ENCODE data around the gene PRKG1. TPM values are rescaled to one million over a fixed set of nuclear protein-coding genes. Genes with fewer than 3 reads are reported as not detected.

The PRKG1 gene
- total and polyA plus RNA-seq, 2 of the 8 experiments (the other 6 are each of a cell fraction or from before 2014, with no cell fraction given), result 4.2 to 15.2 TPM

DNA sequence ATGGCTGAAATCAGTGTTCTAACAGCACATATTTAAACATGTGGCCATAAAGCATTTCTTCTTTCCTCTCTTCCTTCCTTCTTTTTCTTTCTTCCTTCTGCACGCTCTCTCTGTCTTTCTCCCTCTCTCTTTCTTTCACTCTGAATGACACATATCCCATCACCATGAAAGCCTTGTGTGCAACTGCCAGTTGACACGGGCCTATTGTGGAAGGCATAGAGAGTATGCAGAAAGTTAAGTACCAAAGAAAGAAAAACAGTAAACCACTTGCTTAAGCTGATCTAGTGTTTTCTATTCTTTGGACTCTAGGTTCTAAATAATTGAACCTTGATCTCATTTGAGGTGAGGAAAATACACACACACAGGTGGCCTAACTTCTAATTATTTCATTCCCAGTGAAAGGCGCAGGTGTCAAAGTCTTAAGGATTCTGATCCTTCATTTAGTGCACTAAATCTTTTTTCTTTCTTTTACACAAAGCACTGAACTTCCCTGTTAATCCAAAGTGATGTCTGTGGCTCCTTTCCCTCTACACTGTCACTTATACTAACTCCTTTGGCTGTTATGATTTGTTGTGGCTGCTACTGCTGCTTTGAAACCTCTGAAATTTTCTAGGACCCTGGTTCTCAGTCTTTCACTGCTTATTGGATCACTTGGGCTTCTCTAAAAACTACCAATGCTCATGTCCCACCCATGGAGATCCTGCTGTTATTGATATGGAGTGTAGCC is 1257.5 kb downstream of the PRKG1 start:
- Histone ChIP-seq H4K20me1 (replicated peaks in 1 of 2; ENCODE audit: control insufficient read depth in 1 of 2, insufficient read depth in 2 of 2, low read length in 2 of 2) (no peaks in the 10 kb centered on the region), H2BK120ac (replicated peaks; ENCODE audit: low read depth, low read length) (no peak overlapping the region), H3K27me3 (replicated peaks in 1 of 4; ENCODE audit: control insufficient read depth in 3 of 4, extremely low read depth in 1 of 4, insufficient read depth in 3 of 4, low read length in 3 of 4) (no peaks in the 10 kb centered on the region), H3K23me2 (ENCODE audit: low read depth, low read length) (no peaks in the 10 kb centered on the region), H2AFZ (ENCODE audit: low read length) (no peak overlapping the region), H2BK20ac (ENCODE audit: low read length) (no peak overlapping the region), H4K5ac (ENCODE audit: insufficient read length, low read depth, low read length) (no peak overlapping the region), H2AK5ac (ENCODE audit: low read depth, low read length) (no peak overlapping the region), H3K4me1 (replicated peaks in 1 of 4; ENCODE audit: control insufficient read depth in 3 of 4, insufficient read depth in 4 of 4, low read length in 3 of 4) (no peaks in the 10 kb centered on the region), H3K18ac (ENCODE audit: extremely low read depth, low read length) (no peak overlapping the region), H3K9ac (replicated peaks in 1 of 4; ENCODE audit: extremely low read depth in 1 of 4, low read depth in 3 of 4, low read length in 3 of 4) (no peak overlapping the region), H3K23ac (ENCODE audit: insufficient read length) (no peak overlapping the region), H4K8ac (ENCODE audit: extremely low read depth, insufficient read depth, low read length) (no peak overlapping the region), H3K4me2 (ENCODE audit: insufficient read depth in 1 of 2, low read depth in 2 of 2, low read length in 2 of 2) (no peak overlapping the region), H2BK5ac (ENCODE audit: low read depth, low read length) (no peak overlapping the region), H3K14ac (ENCODE audit: insufficient read length) (no peak overlapping the region), H4K91ac (replicated peaks; ENCODE audit: insufficient read length, low read length) (no peak overlapping the region), H3K79me2 (ENCODE audit: control insufficient read depth in 1 of 2, insufficient read depth in 2 of 2, low read length in 2 of 2) (no peaks in the 10 kb centered on the region), H2BK15ac (ENCODE audit: low read length) (no peak overlapping the region), H3K79me1 (ENCODE audit: low read depth, low read length) (no peaks in the 10 kb centered on the region), H3K56ac (replicated peaks; ENCODE audit: insufficient read length, low read depth, low read length) (no peak overlapping the region), H2BK12ac (ENCODE audit: low read depth, low read length) (no peak overlapping the region), H3K4ac (replicated peaks; ENCODE audit: insufficient read length, low read depth, low read length) (no peak overlapping the region), H3K27ac (ENCODE audit: low read depth, low read length) (no peak overlapping the region), H3K36me3 (ENCODE audit: control insufficient read depth in 2 of 4, insufficient read depth in 4 of 4, low read length in 3 of 4) (no peaks in the 10 kb centered on the region), H3K4me3 (ENCODE audit: extremely low read depth in 1 of 4, insufficient read depth in 2 of 4, low read depth in 3 of 4, low read length in 4 of 4) (no peak overlapping the region), H3K9me3 (ENCODE audit: insufficient read depth in 2 of 2, low read depth in 1 of 2, low read length in 1 of 2) (no peaks in the 10 kb centered on the region)
- ChIA-PET POLR2A (ENCODE audit: partially characterized antibody) (no interaction called here), CTCF (ENCODE audit: partially characterized antibody) (interaction anchor here (1.6 kb wide), 1 partner anchor 156 kb away, joined by 6 read pairs; no protein-coding TSS in a partner anchor)
- FAIRE-seq, result no peak
- 83% methylated on average over 3 of the region's 3 CpGs; no CpG with 5 or more reads in 1 of the 2 experiments for WGBS, 2 experiments (ENCODE audit: extremely low coverage in 1 of 2, insufficient coverage in 1 of 2, insufficient read length in 1 of 2, insufficient replicate concordance in 2 of 2, low coverage in 1 of 2, low lambda C conversion rate in 2 of 2, missing lambda C conversion rate in 1 of 2)
- no peak for DNase-seq (ENCODE audit: low read depth in 1 of 2, low spot score in 2 of 2)
- TF ChIP-seq JUND (IDR thresholded peaks at IDR 0.05; ENCODE audit: low read length) (no peak), BRCA1 (IDR thresholded peaks at IDR 0.05; ENCODE audit: low read depth, low read length) (no peak), RNF2 (IDR thresholded peaks at IDR 0.05; ENCODE audit: borderline replicate concordance, low read depth, low read length, missing control alignments, poor library complexity, severe bottlenecking) (no peak), SUZ12 (IDR thresholded peaks at IDR 0.05; ENCODE audit: low read length) (no peak), TAF7 (optimal IDR thresholded peaks at IDR 0.05; ENCODE audit: borderline replicate concordance, low read depth, low read length) (no peak), HDAC2 (IDR thresholded peaks at IDR 0.05; ENCODE audit: borderline replicate concordance in 1 of 2, low read depth in 2 of 2, low read length in 2 of 2) (no peak), TBP (IDR thresholded peaks at IDR 0.05; ENCODE audit: low read depth, low read length) (no peak), POU5F1 (IDR thresholded peaks at IDR 0.05; ENCODE audit: low read depth, low read length) (no peak), TCF12 (IDR thresholded peaks at IDR 0.05; ENCODE audit: low read depth, low read length) (no peak)
- TF ChIP-seq, protein P1, sequence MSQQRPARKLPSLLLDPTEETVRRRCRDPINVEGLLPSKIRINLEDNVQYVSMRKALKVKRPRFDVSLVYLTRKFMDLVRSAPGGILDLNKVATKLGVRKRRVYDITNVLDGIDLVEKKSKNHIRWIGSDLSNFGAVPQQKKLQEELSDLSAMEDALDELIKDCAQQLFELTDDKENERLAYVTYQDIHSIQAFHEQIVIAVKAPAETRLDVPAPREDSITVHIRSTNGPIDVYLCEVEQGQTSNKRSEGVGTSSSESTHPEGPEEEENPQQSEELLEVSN (IDR thresholded peaks at IDR 0.05), result no peak
- TF ChIP-seq, protein P2, sequence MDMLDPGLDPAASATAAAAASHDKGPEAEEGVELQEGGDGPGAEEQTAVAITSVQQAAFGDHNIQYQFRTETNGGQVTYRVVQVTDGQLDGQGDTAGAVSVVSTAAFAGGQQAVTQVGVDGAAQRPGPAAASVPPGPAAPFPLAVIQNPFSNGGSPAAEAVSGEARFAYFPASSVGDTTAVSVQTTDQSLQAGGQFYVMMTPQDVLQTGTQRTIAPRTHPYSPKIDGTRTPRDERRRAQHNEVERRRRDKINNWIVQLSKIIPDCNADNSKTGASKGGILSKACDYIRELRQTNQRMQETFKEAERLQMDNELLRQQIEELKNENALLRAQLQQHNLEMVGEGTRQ (IDR thresholded peaks at IDR 0.05; ENCODE audit: low read length), result no peak

Measured in H1 (cell line).